Measurements from ENCODE around the gene ABCB8. TPM values are rescaled to one million over a fixed set of nuclear protein-coding genes. Genes with fewer than 3 reads are reported as not detected.
"Not testable (repeated sequence)": the region's sequence is repeated elsewhere in the genome, so short reads cannot be mapped to it uniquely, and the experiment has no call there.

ABCB8 gene
- total RNA-seq, 1 donor from 2014 or later, result 7.9 TPM

GRCh38 chr7:151010307-151011096, 17.7 kb upstream of the ABCB8 start:
- Histone ChIP-seq H3K4me3 (peak overlapping the region; percentile 23), H3K9ac (no peak overlapping the region), H3K9me3 (ENCODE audit: low read depth) (no peaks in the 10 kb centered on the region), H4K20me1 (ENCODE audit: low read depth) (no peaks in the 10 kb centered on the region), H2AFZ (replicated peaks) (peak overlapping the region; percentile 59), H3K27me3 (peaks cover 17% of the 10 kb centered on the region), H3K79me2 (ENCODE audit: low read depth) (no peaks in the 10 kb centered on the region), H3K4me1 (peaks cover 42% of the 10 kb centered on the region), H3K4me2 (peak overlapping the region; percentile 76), H3F3A (ENCODE audit: low read depth) (peaks cover 35% of the 10 kb centered on the region), H3K27ac (no peak overlapping the region), H3K36me3 (no peaks in the 10 kb centered on the region)
- peak overlapping the region; percentile 69 for H3K4me3 Mint-ChIP-seq
- peaks cover 56% of the 10 kb centered on the region for H3K4me1 Mint-ChIP-seq
- DNase-seq (ENCODE audit: low spot score), result peak; percentile 79
- TF ChIP-seq EZH2 (IDR thresholded peaks at IDR 0.05) (no peak), CTCF (IDR thresholded peaks at IDR 0.05) (no peak), EZH2phosphoT487 (IDR thresholded peaks at IDR 0.05) (no peak)
- peaks cover 1% of the 10 kb centered on the region for H3K9me3 Mint-ChIP-seq
- H3K27ac Mint-ChIP-seq, result peak overlapping the region; percentile 90
- H3K36me3 Mint-ChIP-seq, result peaks cover 9% of the 10 kb centered on the region
- peaks cover 14% of the 10 kb centered on the region for H3K27me3 Mint-ChIP-seq (ENCODE audit: insufficient read depth, low read depth)

GRCh38 chr7:151011097-151011409, 17.2 kb upstream of the ABCB8 start:
- H3K36me3 Mint-ChIP-seq, result peaks cover 10% of the 10 kb centered on the region
- H3K27ac Mint-ChIP-seq, result peak overlapping the region; percentile 90
- no peaks in the 10 kb centered on the region for H3K9me3 ChIP-seq (ENCODE audit: low read depth)
- peak overlapping the region; percentile 76 for H3K4me2 ChIP-seq
- H3K79me2 ChIP-seq (ENCODE audit: low read depth), result no peaks in the 10 kb centered on the region
- H3K27me3 ChIP-seq, result peaks cover 17% of the 10 kb centered on the region
- H3K4me3 ChIP-seq, result peak overlapping the region; percentile 23
- no peak for DNase-seq (ENCODE audit: low spot score)
- no peak overlapping the region for H2AFZ ChIP-seq (replicated peaks)
- H3K9ac ChIP-seq, result no peak overlapping the region
- no peak overlapping the region for H3K27ac ChIP-seq
- TF ChIP-seq CTCF (IDR thresholded peaks at IDR 0.05) (no peak), EZH2phosphoT487 (IDR thresholded peaks at IDR 0.05) (no peak)
- peaks cover 12% of the 10 kb centered on the region for H3K27me3 Mint-ChIP-seq (ENCODE audit: insufficient read depth, low read depth)
- H3K4me1 Mint-ChIP-seq, result peaks cover 55% of the 10 kb centered on the region
- H3K9me3 Mint-ChIP-seq, result peaks cover 1% of the 10 kb centered on the region
- H3K4me1 ChIP-seq, result peaks cover 42% of the 10 kb centered on the region
- no peaks in the 10 kb centered on the region for H3K36me3 ChIP-seq
- peak overlapping the region; percentile 50 for H3K4me3 Mint-ChIP-seq
- no peaks in the 10 kb centered on the region for H4K20me1 ChIP-seq (ENCODE audit: low read depth)
- peaks cover 35% of the 10 kb centered on the region for H3F3A ChIP-seq (ENCODE audit: low read depth)

GRCh38 chr7:151011616-151012015, 16.6 kb upstream of the ABCB8 start:
- H3K4me3 ChIP-seq; H3K9me3 Mint-ChIP-seq; H2AFZ ChIP-seq (replicated peaks); H3K27me3 Mint-ChIP-seq (ENCODE audit: insufficient read depth, low read depth); H4K20me1 ChIP-seq (ENCODE audit: low read depth); H3K27ac ChIP-seq; H3K79me2 ChIP-seq (ENCODE audit: low read depth); H3K9ac ChIP-seq; H3K36me3 ChIP-seq; H3K36me3 Mint-ChIP-seq; H3K9me3 ChIP-seq (ENCODE audit: low read depth); DNase-seq (ENCODE audit: low spot score); H3K4me2 ChIP-seq: not testable (repeated sequence)
- peaks cover 42% of the 10 kb centered on the region for H3K4me1 ChIP-seq
- Mint-ChIP-seq H3K27ac (peak overlapping the region; percentile 91), H3K4me3 (peak overlapping the region; percentile 30), H3K4me1 (peaks cover 54% of the 10 kb centered on the region)
- H3F3A ChIP-seq (ENCODE audit: low read depth), result peaks cover 35% of the 10 kb centered on the region
- H3K27me3 ChIP-seq, result peaks cover 20% of the 10 kb centered on the region

GRCh38 chr7:151012031-151012692, 16.1 kb upstream of the ABCB8 start:
- H3K4me3 Mint-ChIP-seq, result peak overlapping the region; percentile 33

More at GRCh38 chr7:151012031-151012692, 16.1 kb upstream of the ABCB8 start:
- peaks cover 25% of the 10 kb centered on the region for H3K27me3 ChIP-seq
- H3K4me2 ChIP-seq, result peak overlapping the region; percentile 70
- Mint-ChIP-seq H3K36me3 (peaks cover 10% of the 10 kb centered on the region), H3K27ac (peak overlapping the region; percentile 91), H3K9me3 (peaks cover 1% of the 10 kb centered on the region), H3K27me3 (ENCODE audit: insufficient read depth, low read depth) (peaks cover 9% of the 10 kb centered on the region), H3K4me1 (peaks cover 53% of the 10 kb centered on the region)
- peak overlapping the region; percentile 46 for H2AFZ ChIP-seq (replicated peaks)
- H3K9ac ChIP-seq, result no peak overlapping the region
- H3K27ac ChIP-seq, result no peak overlapping the region
- no peaks in the 10 kb centered on the region for H3K36me3 ChIP-seq
- no peak overlapping the region for H3K4me3 ChIP-seq
- DNase-seq (ENCODE audit: low spot score), result no peak
- H3K79me2 ChIP-seq (ENCODE audit: low read depth), result no peaks in the 10 kb centered on the region
- no peak for TF ChIP-seq EZH2phosphoT487 (IDR thresholded peaks at IDR 0.05)
- TF ChIP-seq EZH2 (IDR thresholded peaks at IDR 0.05), result no peak
- TF ChIP-seq CTCF (IDR thresholded peaks at IDR 0.05), result no peak
- H3K9me3 ChIP-seq (ENCODE audit: low read depth), result no peaks in the 10 kb centered on the region
- H3F3A ChIP-seq (ENCODE audit: low read depth), result peaks cover 35% of the 10 kb centered on the region
- H3K4me1 ChIP-seq, result peaks cover 42% of the 10 kb centered on the region
- no peaks in the 10 kb centered on the region for H4K20me1 ChIP-seq (ENCODE audit: low read depth)

Data from neural progenitor cell (in vitro differentiated cells).